ENCODE results near the gene UPF3A.

UPF3A gene, protein sequence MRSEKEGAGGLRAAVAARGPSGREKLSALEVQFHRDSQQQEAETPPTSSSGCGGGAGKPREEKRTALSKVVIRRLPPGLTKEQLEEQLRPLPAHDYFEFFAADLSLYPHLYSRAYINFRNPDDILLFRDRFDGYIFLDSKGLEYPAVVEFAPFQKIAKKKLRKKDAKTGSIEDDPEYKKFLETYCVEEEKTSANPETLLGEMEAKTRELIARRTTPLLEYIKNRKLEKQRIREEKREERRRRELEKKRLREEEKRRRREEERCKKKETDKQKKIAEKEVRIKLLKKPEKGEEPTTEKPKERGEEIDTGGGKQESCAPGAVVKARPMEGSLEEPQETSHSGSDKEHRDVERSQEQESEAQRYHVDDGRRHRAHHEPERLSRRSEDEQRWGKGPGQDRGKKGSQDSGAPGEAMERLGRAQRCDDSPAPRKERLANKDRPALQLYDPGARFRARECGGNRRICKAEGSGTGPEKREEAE

GRCh38 chr13:114281351-114282040, at the start of gene UPF3A:
UPF3A (plus strand) TSS chr13:114281601; CDS start chr13:114281640, 39 bp downstream.
- Histone ChIP-seq H3K4me3 (ENCODE audit: low read depth, low read length) (peak within 1 kb of the TSS; percentile 91), H3K36me3 (ENCODE audit: control insufficient read depth, insufficient read depth, low read length) (no peaks in the 10 kb centered on the region), H3K27ac (peak within 1 kb of the TSS; percentile 96), H3K79me2 (no peaks in the 10 kb centered on the region), H3K4me2 (ENCODE audit: low read length) (peak within 1 kb of the TSS; percentile 84), H3K9me3 (ENCODE audit: control insufficient read depth, low read length) (no peaks in the 10 kb centered on the region), H2AFZ (peak within 1 kb of the TSS; percentile 94), H3K4me1 (peaks cover 3% of the 10 kb centered on the region), H3K9ac (peak within 1 kb of the TSS; percentile 72), H3K27me3 (ENCODE audit: control insufficient read depth, insufficient read depth, low read length) (no peaks in the 10 kb centered on the region)
- no peak for TF ChIP-seq CTCF (IDR thresholded peaks at IDR 0.05)

GRCh38 chr13:114231886-114232285, 49.5 kb upstream of the UPF3A start:
- Histone ChIP-seq H3K9ac (no peak overlapping the region), H3K36me3 (ENCODE audit: control insufficient read depth, insufficient read depth, low read length) (no peaks in the 10 kb centered on the region), H3K27me3 (ENCODE audit: control insufficient read depth, insufficient read depth, low read length) (no peaks in the 10 kb centered on the region), H3K9me3 (ENCODE audit: control insufficient read depth, low read length) (no peaks in the 10 kb centered on the region), H3K4me3 (ENCODE audit: low read depth, low read length) (no peak overlapping the region), H3K27ac (no peak overlapping the region), H3K79me2 (no peaks in the 10 kb centered on the region), H3K4me1 (no peaks in the 10 kb centered on the region), H3K4me2 (ENCODE audit: low read length) (no peak overlapping the region), H2AFZ (no peak overlapping the region)
- no peak for TF ChIP-seq CTCF (IDR thresholded peaks at IDR 0.05)

GRCh38 chr13:114234266-114234644, 47.1 kb upstream of the UPF3A start:
- Histone ChIP-seq H3K27ac (peak overlapping the region; percentile 27), H3K36me3 (ENCODE audit: control insufficient read depth, insufficient read depth, low read length) (no peaks in the 10 kb centered on the region), H3K4me3 (ENCODE audit: low read depth, low read length) (peak overlapping the region; percentile 78), H3K4me1 (no peaks in the 10 kb centered on the region), H3K9me3 (ENCODE audit: control insufficient read depth, low read length) (no peaks in the 10 kb centered on the region), H3K27me3 (ENCODE audit: control insufficient read depth, insufficient read depth, low read length) (no peaks in the 10 kb centered on the region), H3K79me2 (no peaks in the 10 kb centered on the region), H3K9ac (no peak overlapping the region), H2AFZ (peak overlapping the region; percentile 81), H3K4me2 (ENCODE audit: low read length) (peak overlapping the region; percentile 31)
- TF ChIP-seq CTCF (IDR thresholded peaks at IDR 0.05), result no peak

- Histone ChIP-seq H3K9me3 (ENCODE audit: control insufficient read depth, low read length) (no peaks in the 10 kb centered on the region), H3K4me3 (ENCODE audit: low read depth, low read length) (peak within 1 kb of the TSS; percentile 78), H3K9ac (peak within 1 kb of the TSS; percentile 80), H3K4me2 (ENCODE audit: low read length) (peak within 1 kb of the TSS; percentile 76), H3K27me3 (ENCODE audit: control insufficient read depth, insufficient read depth, low read length) (no peaks in the 10 kb centered on the region), H3K36me3 (ENCODE audit: control insufficient read depth, insufficient read depth, low read length) (no peaks in the 10 kb centered on the region), H3K27ac (peak within 1 kb of the TSS; percentile 47), H2AFZ (peak within 1 kb of the TSS; percentile 81), H3K4me1 (no peaks in the 10 kb centered on the region), H3K79me2 (no peaks in the 10 kb centered on the region)
- TF ChIP-seq CTCF (IDR thresholded peaks at IDR 0.05), result no peak
Observed at GRCh38 chr13:114234645-114235421, 46.6 kb upstream of the UPF3A start, which contains the start of gene CDC16. CDC16 (plus strand) TSS chr13:114234897; CDS start chr13:114235085, 188 bp downstream.
